GM23248 (cell line): Measurements from ENCODE around the gene RHOC. TPM values are rescaled to one million over a fixed set of nuclear protein-coding genes. Genes with fewer than 3 reads are reported as not detected.

Experiments
- DNase-seq: peaks from one replicate; pipeline ENCODE4 v3.0.0-alpha.2; 2015
- H2AFZ ChIP-seq: fragments of 200-600 bp; sonication (generic); 2 replicates; pipeline ENCODE4 v1.6.1; 2016; ENCODE audit warnings: antibody characterized with exemption
- H3F3A ChIP-seq: fragments of 200-600 bp; sonication (generic); 2 replicates; pipeline ENCODE4 v1.6.1; 2016; ENCODE audit warnings: mild to moderate bottlenecking, antibody characterized with exemption, mixed run types; ENCODE audit not compliant: insufficient read depth
- H3K27ac ChIP-seq: fragments of 200-600 bp; sonication (generic); 2 replicates; pipeline ENCODE4 v1.5.1; 2016; ENCODE audit warnings: mild to moderate bottlenecking
- H3K27me3 ChIP-seq: fragments of 200-600 bp; sonication (generic); replicated peaks from 2 replicates; pipeline ENCODE4 v1.6.1; 2016; ENCODE audit warnings: mild to moderate bottlenecking; ENCODE audit not compliant: insufficient read depth
- H3K36me3 ChIP-seq: fragments of 200-600 bp; sonication (generic); 2 replicates; pipeline ENCODE4 v1.6.1; 2016; ENCODE audit warnings: low read depth, mild to moderate bottlenecking
- H3K4me1 ChIP-seq: fragments of 200-600 bp; sonication (generic); 2 replicates; pipeline ENCODE4 v1.6.1; 2016; ENCODE audit warnings: mild to moderate bottlenecking; ENCODE audit not compliant: insufficient read depth
- H3K4me2 ChIP-seq: fragments of 200-600 bp; sonication (generic); one replicate; pipeline ENCODE4 v1.6.1; 2016; ENCODE audit warnings: mild to moderate bottlenecking; ENCODE audit not compliant: unreplicated experiment
- H3K4me3 ChIP-seq: fragments of 200-600 bp; sonication (generic); 2 replicates; pipeline ENCODE4 v1.5.1; 2016; ENCODE audit warnings: mild to moderate bottlenecking
- H3K79me2 ChIP-seq: fragments of 200-600 bp; sonication (generic); 2 replicates; pipeline ENCODE4 v1.6.1; 2016; ENCODE audit warnings: mild to moderate bottlenecking; ENCODE audit not compliant: insufficient read depth
- H3K9ac ChIP-seq: fragments of 200-600 bp; sonication (generic); 2 replicates; pipeline ENCODE4 v1.6.1; 2016; ENCODE audit warnings: mild to moderate bottlenecking
- H3K9me2 ChIP-seq: fragments of 200-600 bp; sonication (generic); 2 replicates; pipeline ENCODE4 v1.6.1; 2016; ENCODE audit warnings: mixed run types, mild to moderate bottlenecking, moderate library complexity; ENCODE audit not compliant: insufficient read depth
- H3K9me3 ChIP-seq: fragments of 200-600 bp; sonication (generic); one replicate; pipeline ENCODE4 v1.6.1; 2017; ENCODE audit warnings: low read depth
- H4K20me1 ChIP-seq: fragments of 200-600 bp; sonication (generic); 2 replicates; pipeline ENCODE4 v1.6.0; 2016; ENCODE audit not compliant: insufficient read depth
- EZH2 ChIP-seq: fragments of 200-600 bp; sonication (generic); IDR thresholded peaks from 2 replicates; pipeline ENCODE4 v1.6.1; 2018; ENCODE audit warnings: antibody characterized with exemption, mild to moderate bottlenecking; ENCODE audit not compliant: insufficient read depth, poor library complexity, severe bottlenecking
- EZH2phosphoT487 ChIP-seq: fragments of 200-600 bp; sonication (generic); IDR thresholded peaks from 2 replicates; pipeline ENCODE4 v1.6.1; 2018; ENCODE audit warnings: antibody characterized with exemption, moderate library complexity, mild to moderate bottlenecking, low read depth; ENCODE audit not compliant: insufficient read depth
- WGBS, 2 experiments: methylation state at CpG; one replicate each; pipeline ENCODE4 v1.1.6; 2015 to 2017; ENCODE audit warnings: low lambda C conversion rate in 2 of 2, low coverage in 1 of 2; ENCODE audit errors: missing lambda C conversion rate in 2 of 2; 5-methylcytosine and 5-hydroxymethylcytosine counted together
- in situ Hi-C: fragments of 300-500 bp; cut with MboI; formaldehyde crosslinking; loops from 2 replicates; pipeline ENCODE4 v1.15.0; 2020
- polyA plus RNA-seq: library from polyadenylated mRNA; unstranded; fragments of >200 nt; fragmentation: Nextera tagmentation; extraction: Ambion mirVana; gene quantifications from 2 replicates; pipeline ENCODE4 v1.2.1, GENCODE V29; 2016
- total RNA-seq: library from RNA; depleted of rRNA; stranded (reverse); fragments of >200 nt; shearing (Covaris generic); gene quantifications from 2 replicates; pipeline ENCODE4 v1.2.3, GENCODE V29; 2014

Gene RHOC
- total and polyA plus RNA-seq, 2 experiments from 2014 or later = 625 to 711 TPM

DNA sequence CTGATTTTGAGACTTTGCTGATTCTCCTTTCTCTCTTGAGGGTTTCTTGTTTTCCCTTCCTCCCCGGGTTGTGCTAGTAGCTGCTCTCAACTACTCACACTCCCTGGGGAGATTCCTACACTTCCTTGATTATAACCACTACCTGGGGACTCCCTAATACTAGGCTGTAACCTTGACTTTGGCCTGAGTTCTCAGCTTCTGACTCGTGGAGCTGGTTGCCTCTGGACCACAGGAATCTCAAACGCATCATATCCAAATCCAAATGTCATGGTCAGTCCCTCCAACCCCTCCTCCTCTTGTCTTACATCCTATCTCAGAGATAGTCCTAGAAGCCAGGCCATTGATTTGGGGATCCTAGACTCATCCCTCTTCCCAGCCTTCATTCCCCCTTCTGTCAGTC, 20.5 kb downstream of the RHOC start:
- TF ChIP-seq EZH2phosphoT487 = no peak
- no peak for TF ChIP-seq EZH2
- DNase-seq = no peak
- Histone ChIP-seq H3K79me2 (peaks cover 20% of the 10 kb centered on the region; the same call in 1 of the 2 replicates), H3K9ac (no peak overlapping the region), H3K9me2 (no peaks in the 10 kb centered on the region), H3K27ac (no peak overlapping the region), H3K27me3 (no peaks in the 10 kb centered on the region), H3K36me3 (no peaks in the 10 kb centered on the region), H4K20me1 (no peaks in the 10 kb centered on the region), H3K9me3 (no peaks in the 10 kb centered on the region), H3K4me1 (peaks cover 5% of the 10 kb centered on the region), H3F3A (peaks cover 12% of the 10 kb centered on the region), H2AFZ (no peak overlapping the region), H3K4me3 (no peak overlapping the region), H3K4me2 (no peak overlapping the region)
- in situ Hi-C loops = no loop called here
- WGBS, 2 experiments = 49 to 65% methylated on average over 3 of the region's 3 CpGs

DNA sequence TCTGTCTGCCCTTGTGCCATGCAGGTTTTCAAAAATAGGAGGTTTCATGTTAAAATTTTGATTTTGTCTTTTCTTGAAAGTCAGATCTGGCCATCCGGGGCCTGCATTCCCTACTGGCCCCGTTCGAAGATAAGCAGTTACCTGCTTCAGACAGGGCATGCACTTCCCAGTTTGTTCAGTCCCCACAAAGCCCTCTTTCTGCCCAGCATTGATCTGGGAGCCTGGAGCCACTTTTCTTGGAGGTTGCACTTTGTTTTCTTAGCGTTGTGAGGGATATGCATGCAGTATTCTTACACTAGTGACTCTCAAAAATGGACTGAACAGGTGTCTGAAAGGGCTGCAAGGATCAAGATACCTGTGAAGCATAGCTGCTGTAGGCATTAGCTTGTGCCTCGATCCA, 21.0 kb downstream of the RHOC start:
- H3K36me3 ChIP-seq = no peaks in the 10 kb centered on the region
- in situ Hi-C loops = no loop called here
- DNase-seq = no peak
- peaks cover 3% of the 10 kb centered on the region for H3K4me1 ChIP-seq
- H3K9ac ChIP-seq = no peak overlapping the region
- no peaks in the 10 kb centered on the region for H4K20me1 ChIP-seq
- no peak overlapping the region for H3K27ac ChIP-seq
- H3K79me2 ChIP-seq = peaks cover 22% of the 10 kb centered on the region
- H3F3A ChIP-seq = peaks cover 7% of the 10 kb centered on the region
- H3K9me2 ChIP-seq = no peaks in the 10 kb centered on the region
- no peaks in the 10 kb centered on the region for H3K27me3 ChIP-seq
- WGBS, 2 experiments = 89 to 97% methylated on average over 5 of the region's 5 CpGs
- TF ChIP-seq EZH2 = no peak
- TF ChIP-seq EZH2phosphoT487 = no peak
- H2AFZ ChIP-seq = no peak overlapping the region
- no peaks in the 10 kb centered on the region for H3K9me3 ChIP-seq
- H3K4me3 ChIP-seq = no peak overlapping the region
- H3K4me2 ChIP-seq = no peak overlapping the region

DNA sequence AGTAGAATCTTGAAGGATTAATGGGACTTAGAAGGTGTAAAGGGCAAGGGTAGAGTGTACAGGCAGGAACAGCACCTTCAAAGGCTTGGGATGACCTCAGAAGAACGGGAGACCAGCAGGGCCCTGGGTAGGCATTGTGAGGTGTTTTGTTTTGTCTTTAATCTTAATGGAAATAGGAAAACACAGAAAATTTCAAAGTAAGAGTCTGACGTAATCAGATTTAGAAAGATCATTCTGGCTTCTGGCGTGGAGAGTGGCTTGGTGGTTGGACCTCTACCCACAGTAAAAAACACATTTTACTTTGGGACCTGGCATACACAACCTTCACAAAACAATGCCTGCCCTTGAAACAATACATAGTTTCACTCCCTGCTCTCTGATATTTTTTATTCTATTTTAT, 28.3 kb downstream of the RHOC start:
- Histone ChIP-seq H3K4me3 (no peak overlapping the region), H3K9me2 (no peaks in the 10 kb centered on the region), H3K36me3 (no peaks in the 10 kb centered on the region), H3F3A (peaks cover 5% of the 10 kb centered on the region; the same call in 1 of the 2 replicates), H3K4me2 (no peak overlapping the region), H4K20me1 (no peaks in the 10 kb centered on the region), H3K79me2 (peaks cover 45% of the 10 kb centered on the region), H3K27ac (no peak overlapping the region), H3K9ac (no peak overlapping the region), H3K9me3 (no peaks in the 10 kb centered on the region), H2AFZ (no peak overlapping the region), H3K27me3 (no peaks in the 10 kb centered on the region), H3K4me1 (peaks cover 5% of the 10 kb centered on the region; the same call in 1 of the 2 replicates)
- 72 to 87% methylated on average over 3 of the region's 3 CpGs for WGBS, 2 experiments
- in situ Hi-C loops = no loop called here
- no peak for DNase-seq
- TF ChIP-seq EZH2phosphoT487 = no peak
- TF ChIP-seq EZH2 = no peak

DNA sequence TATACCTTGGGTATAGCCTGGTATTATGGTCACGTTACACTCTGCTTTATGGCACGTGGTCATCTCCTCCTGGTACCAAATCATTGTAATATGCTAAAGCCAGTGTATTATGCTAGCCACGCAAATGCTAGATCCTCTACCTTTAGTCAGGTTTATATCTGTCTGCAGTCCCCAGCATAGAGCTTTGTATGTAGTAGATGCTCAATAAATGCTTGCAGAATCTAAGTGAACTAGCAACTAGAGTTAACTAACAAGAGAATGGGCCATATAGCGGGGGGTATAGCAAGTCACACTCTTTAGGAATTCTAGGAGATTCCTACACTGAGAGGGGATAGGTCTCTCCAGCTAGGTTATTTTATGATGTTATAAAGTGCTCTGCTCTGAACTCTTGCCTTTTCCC, 29.4 kb downstream of the RHOC start:
- peaks cover 13% of the 10 kb centered on the region for H3K4me1 ChIP-seq
- peaks cover 16% of the 10 kb centered on the region for H3F3A ChIP-seq
- H4K20me1 ChIP-seq = no peaks in the 10 kb centered on the region
- no peaks in the 10 kb centered on the region for H3K9me2 ChIP-seq
- H3K27me3 ChIP-seq = no peaks in the 10 kb centered on the region
- 93 to 100% methylated on average over 4 of the region's 4 CpGs for WGBS, 2 experiments
- no peak for DNase-seq
- H3K27ac ChIP-seq = no peak overlapping the region
- TF ChIP-seq EZH2phosphoT487 = no peak
- TF ChIP-seq EZH2 = no peak
- no peak overlapping the region for H3K4me2 ChIP-seq
- H3K79me2 ChIP-seq = peaks cover 41% of the 10 kb centered on the region
- H2AFZ ChIP-seq = no peak overlapping the region
- H3K9me3 ChIP-seq = no peaks in the 10 kb centered on the region
- in situ Hi-C loops = no loop called here
- 0 out of 2 replicates have a peak, but pooled peaks cover 8% of the 10 kb centered on the region for H3K36me3 ChIP-seq
- no peak overlapping the region for H3K9ac ChIP-seq
- no peak overlapping the region for H3K4me3 ChIP-seq

DNA sequence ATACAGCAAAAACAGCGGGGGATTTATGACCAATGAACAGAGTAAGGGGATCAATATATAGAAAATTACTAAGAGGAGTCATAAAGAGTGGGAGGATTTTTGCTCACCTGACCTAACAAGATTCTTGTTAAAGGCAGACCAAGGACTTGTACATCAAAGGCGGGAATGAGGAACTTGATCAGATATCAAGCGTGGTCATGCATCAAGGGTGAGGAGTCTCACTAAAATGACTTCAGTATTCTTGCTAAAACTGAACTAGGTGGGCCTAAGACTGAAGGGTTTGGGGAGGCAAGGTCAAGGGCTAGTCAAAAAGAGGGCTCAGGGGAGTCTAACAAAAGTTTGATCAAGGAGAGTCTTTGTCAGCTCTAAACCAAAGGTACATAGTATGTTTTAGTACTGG, 30.4 kb downstream of the RHOC start:
- no peak overlapping the region for H3K4me2 ChIP-seq
- H3K79me2 ChIP-seq = peaks cover 35% of the 10 kb centered on the region

More for the DNA sequence above, 30.4 kb downstream of the RHOC start:
- TF ChIP-seq EZH2phosphoT487 (no peak), EZH2 (no peak)
- H3K36me3 ChIP-seq = peaks cover 12% of the 10 kb centered on the region; the same call in 1 of the 2 replicates
- H4K20me1 ChIP-seq = no peaks in the 10 kb centered on the region
- DNase-seq = no peak
- H3K9me3 ChIP-seq = no peaks in the 10 kb centered on the region
- H3K9me2 ChIP-seq = no peaks in the 10 kb centered on the region
- no peaks in the 10 kb centered on the region for H3K27me3 ChIP-seq
- no peak overlapping the region for H3K27ac ChIP-seq
- in situ Hi-C loops = no loop called here
- peaks cover 13% of the 10 kb centered on the region for H3K4me1 ChIP-seq
- WGBS, 2 experiments = 99 to 100% methylated on average over 3 of the region's 3 CpGs
- H2AFZ ChIP-seq = no peak overlapping the region
- no peak overlapping the region for H3K4me3 ChIP-seq
- H3F3A ChIP-seq = peaks cover 26% of the 10 kb centered on the region
- no peak overlapping the region for H3K9ac ChIP-seq
